HEK293 (cell line): ENCODE measurements around the gene RNF227.

Experiments used
- CTCF ChIA-PET: fragments of 350-600 bp; formaldehyde crosslinking; extraction: SDS; loops from one replicate; lab custom pipeline; 2021; ENCODE audit warnings: antibody characterized with exemption; lab: Yijun Ruan, JAX
- POLR2A ChIA-PET: fragments of 300-600 bp; formaldehyde crosslinking; extraction: SDS; loops from one replicate; lab custom pipeline; 2020; ENCODE audit warnings: antibody characterized with exemption, inconsistent platforms; lab: Yijun Ruan, JAX
- H3K27ac ChIP-seq: fragments of 200-500 bp; sonication (Bioruptor generic); 2 replicates; pipeline ENCODE4 v1.5.1; 2014; ENCODE audit warnings: low read depth, low read length, control low read depth, inconsistent platforms; ENCODE audit errors: extremely low read depth
- H3K36me3 ChIP-seq, 2 experiments: fragments of 200-500 bp in 1 of 2; sonication (Bioruptor generic) in 1 of 2; 1 replicate in 1 of 2; 2 replicates in 1 of 2; pipeline ENCODE4 v1.5.1; 2014 to 2017; ENCODE audit warnings: inconsistent platforms in 2 of 2, low read length in 2 of 2; ENCODE audit not compliant: control insufficient read depth in 2 of 2, insufficient read depth in 1 of 2
- H3K4me1 ChIP-seq: fragments of 200-500 bp; sonication (Bioruptor generic); 2 replicates; pipeline ENCODE4 v1.5.1; 2014; ENCODE audit warnings: mild to moderate bottlenecking, low read length, inconsistent platforms; ENCODE audit not compliant: control insufficient read depth, insufficient read depth
- H3K4me3 ChIP-seq: 2 replicates; pipeline ENCODE4 v1.5.1; 2011; ENCODE audit warnings: low read depth, mild to moderate bottlenecking, control low read depth, low read length, moderate library complexity
- H3K9me3 ChIP-seq: fragments of 200-500 bp; sonication (Bioruptor generic); 2 replicates; pipeline ENCODE4 v1.5.1; 2014; ENCODE audit warnings: low read depth, low read length, inconsistent platforms; ENCODE audit not compliant: control insufficient read depth, insufficient read depth
- EGR2 ChIP-seq: fragments of 450-650 bp; formaldehyde crosslinking; IDR thresholded peaks from 2 replicates; pipeline ENCODE4 v1.5.1; 2016; ENCODE audit warnings: low read depth, missing biosample characterization, missing genetic modification characterization
- HOXD13 ChIP-seq: sonication (generic); formaldehyde crosslinking; IDR thresholded peaks from 2 replicates; pipeline ENCODE4 v1.8.0; 2022; ENCODE audit warnings: missing genetic modification reagents, borderline replicate concordance
- KLF9 ChIP-seq: fragments of 450-650 bp; formaldehyde crosslinking; IDR thresholded peaks from 2 replicates; pipeline ENCODE4 v1.5.1; 2016; ENCODE audit warnings: missing biosample characterization, missing genetic modification characterization, low read depth
- MEIS1 ChIP-seq: sonication (generic); formaldehyde crosslinking; IDR thresholded peaks from 2 replicates; pipeline ENCODE4 v1.8.1; 2022; ENCODE audit warnings: missing genetic modification reagents, mild to moderate bottlenecking, borderline replicate concordance
- RBAK ChIP-seq: fragments of 450-650 bp; formaldehyde crosslinking; IDR thresholded peaks from 2 replicates; pipeline ENCODE4 v1.5.1; 2016; ENCODE audit warnings: missing biosample characterization, missing genetic modification characterization
- REPIN1 ChIP-seq: fragments of 450-650 bp; formaldehyde crosslinking; IDR thresholded peaks from 2 replicates; pipeline ENCODE4 v1.5.1; 2017; ENCODE audit warnings: missing biosample characterization, missing genetic modification characterization, low read depth
- SP3 ChIP-seq: fragments of 450-650 bp; formaldehyde crosslinking; IDR thresholded peaks from 2 replicates; pipeline ENCODE4 v1.5.1; 2016; ENCODE audit warnings: missing biosample characterization, missing genetic modification characterization
- SP7 ChIP-seq: fragments of 450-650 bp; formaldehyde crosslinking; IDR thresholded peaks from 2 replicates; pipeline ENCODE4 v1.5.1; 2016; ENCODE audit warnings: missing biosample characterization, missing genetic modification characterization
- TSHZ1 ChIP-seq: fragments of 450-650 bp; formaldehyde crosslinking; IDR thresholded peaks from 2 replicates; pipeline ENCODE4 v1.5.1; 2016; ENCODE audit warnings: missing biosample characterization, missing genetic modification characterization, borderline replicate concordance
- ZBTB21 ChIP-seq: fragments of 450-650 bp; formaldehyde crosslinking; IDR thresholded peaks from 2 replicates; pipeline ENCODE4 v1.5.1; 2017; ENCODE audit warnings: missing biosample characterization, missing genetic modification characterization
- ZBTB44 ChIP-seq: fragments of 450-650 bp; IDR thresholded peaks from 2 replicates; pipeline ENCODE4 v1.5.1; 2018; ENCODE audit warnings: missing biosample characterization, mild to moderate bottlenecking, missing genetic modification characterization
- ZNF133 ChIP-seq: fragments of 450-650 bp; formaldehyde crosslinking; IDR thresholded peaks from 2 replicates; pipeline ENCODE4 v1.5.1; 2016; ENCODE audit warnings: missing biosample characterization, missing genetic modification characterization
- ZNF148 ChIP-seq: fragments of 450-650 bp; formaldehyde crosslinking; IDR thresholded peaks from 2 replicates; pipeline ENCODE4 v1.5.0; 2017; ENCODE audit warnings: missing biosample characterization, missing genetic modification characterization, borderline replicate concordance
- ZNF174 ChIP-seq: fragments of 450-650 bp; formaldehyde crosslinking; IDR thresholded peaks from 2 replicates; pipeline ENCODE4 v1.5.0; 2017; ENCODE audit warnings: missing biosample characterization, mild to moderate bottlenecking, missing genetic modification characterization
- ZNF560 ChIP-seq: fragments of 450-650 bp; formaldehyde crosslinking; IDR thresholded peaks from 2 replicates; pipeline ENCODE4 v1.5.1; 2017; ENCODE audit warnings: missing biosample characterization, missing genetic modification characterization, borderline replicate concordance
- ZNF707 ChIP-seq: fragments of 450-650 bp; formaldehyde crosslinking; IDR thresholded peaks from 2 replicates; pipeline ENCODE4 v1.5.1; 2016; ENCODE audit warnings: missing biosample characterization, missing genetic modification characterization
- ZNF76 ChIP-seq: fragments of 450-650 bp; formaldehyde crosslinking; IDR thresholded peaks from 2 replicates; pipeline ENCODE4; 2016; ENCODE audit warnings: low read depth, missing biosample characterization, missing genetic modification characterization, borderline replicate concordance
- ZNF792 ChIP-seq: fragments of 450-650 bp; formaldehyde crosslinking; IDR thresholded peaks from 2 replicates; pipeline ENCODE4 v1.5.1; 2016; ENCODE audit warnings: missing biosample characterization, missing genetic modification characterization
- ZXDB ChIP-seq: fragments of 450-650 bp; formaldehyde crosslinking; IDR thresholded peaks from 2 replicates; pipeline ENCODE4 v1.5.1; 2016; ENCODE audit warnings: missing biosample characterization, missing genetic modification characterization
- TF ChIP-seq, protein P1 (sequence below): fragments of 450-650 bp; formaldehyde crosslinking; IDR thresholded peaks from 2 replicates; pipeline ENCODE4 v1.5.1; 2016; ENCODE audit warnings: missing biosample characterization, missing genetic modification characterization
- TF ChIP-seq, protein P2 (sequence below): IDR thresholded peaks from 2 replicates; pipeline ENCODE4 v1.6.1; 2011; ENCODE audit warnings: mild to moderate bottlenecking, low read depth, low read length, borderline replicate concordance
- TF ChIP-seq, protein P3 (sequence below): fragments of 450-650 bp; formaldehyde crosslinking; IDR thresholded peaks from 2 replicates; pipeline ENCODE4 v1.5.1; 2016; ENCODE audit warnings: missing biosample characterization, missing genetic modification characterization
- TF ChIP-seq, protein P4 (sequence below): fragments of 450-650 bp; formaldehyde crosslinking; IDR thresholded peaks from 2 replicates; pipeline ENCODE4 v1.5.1; 2017; ENCODE audit warnings: missing biosample characterization, missing genetic modification characterization

The RNF227 gene

GRCh38 chr17:7916808-7917207 is 719 bp upstream of the RNF227 start:
- CTCF ChIA-PET = interaction anchor here (0.6 to 6.3 kb wide), 10 partner anchors 16 to 140 kb away, joined by 3 to 73 read pairs (median 6); no protein-coding TSS in a partner anchor
- peaks cover 0 to 7% of the 10 kb centered on the region in 2 experiments; a peak in 1 of 3 replicates for H3K36me3 ChIP-seq
- no peak overlapping the region for H3K4me3 ChIP-seq
- H3K4me1 ChIP-seq = peaks cover 14% of the 10 kb centered on the region
- no peaks in the 10 kb centered on the region for H3K9me3 ChIP-seq
- no peak overlapping the region; the same call in 1 of the 2 replicates for H3K27ac ChIP-seq
- POLR2A ChIA-PET = interaction anchor here (0.7 to 3.8 kb wide), 4 partner anchors 16 to 256 kb away, joined by 3 to 66 read pairs (median 6); partner anchors contain the start of genes CNTROB and TRAPPC1
- TF ChIP-seq ZXDB (tag by site-specific recombination) (no peak), ZBTB21 (no peak), MEIS1 (no peak), SP7 (tag by site-specific recombination) (no peak), ZNF133 (tag by site-specific recombination) (no peak), ZNF148 (no peak), SP3 (no peak), ZNF174 (no peak), KLF9 (peak; percentile 51; the same call in 1 of the 2 replicates), HOXD13 (CRISPR knock-in tag) (no peak), ZBTB44 (no peak), ZNF707 (tag by site-specific recombination) (no peak), RBAK (tag by site-specific recombination) (no peak), EGR2 (peak; percentile 97), REPIN1 (tag by site-specific recombination) (no peak), ZNF76 (tag by site-specific recombination) (no peak), TSHZ1 (no peak), ZNF560 (tag by site-specific recombination) (no peak), ZNF792 (tag by site-specific recombination) (no peak)
- TF ChIP-seq, protein P1, sequence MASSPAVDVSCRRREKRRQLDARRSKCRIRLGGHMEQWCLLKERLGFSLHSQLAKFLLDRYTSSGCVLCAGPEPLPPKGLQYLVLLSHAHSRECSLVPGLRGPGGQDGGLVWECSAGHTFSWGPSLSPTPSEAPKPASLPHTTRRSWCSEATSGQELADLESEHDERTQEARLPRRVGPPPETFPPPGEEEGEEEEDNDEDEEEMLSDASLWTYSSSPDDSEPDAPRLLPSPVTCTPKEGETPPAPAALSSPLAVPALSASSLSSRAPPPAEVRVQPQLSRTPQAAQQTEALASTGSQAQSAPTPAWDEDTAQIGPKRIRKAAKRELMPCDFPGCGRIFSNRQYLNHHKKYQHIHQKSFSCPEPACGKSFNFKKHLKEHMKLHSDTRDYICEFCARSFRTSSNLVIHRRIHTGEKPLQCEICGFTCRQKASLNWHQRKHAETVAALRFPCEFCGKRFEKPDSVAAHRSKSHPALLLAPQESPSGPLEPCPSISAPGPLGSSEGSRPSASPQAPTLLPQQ = no peak
- TF ChIP-seq, protein P2, sequence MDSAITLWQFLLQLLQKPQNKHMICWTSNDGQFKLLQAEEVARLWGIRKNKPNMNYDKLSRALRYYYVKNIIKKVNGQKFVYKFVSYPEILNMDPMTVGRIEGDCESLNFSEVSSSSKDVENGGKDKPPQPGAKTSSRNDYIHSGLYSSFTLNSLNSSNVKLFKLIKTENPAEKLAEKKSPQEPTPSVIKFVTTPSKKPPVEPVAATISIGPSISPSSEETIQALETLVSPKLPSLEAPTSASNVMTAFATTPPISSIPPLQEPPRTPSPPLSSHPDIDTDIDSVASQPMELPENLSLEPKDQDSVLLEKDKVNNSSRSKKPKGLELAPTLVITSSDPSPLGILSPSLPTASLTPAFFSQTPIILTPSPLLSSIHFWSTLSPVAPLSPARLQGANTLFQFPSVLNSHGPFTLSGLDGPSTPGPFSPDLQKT = no peak
- TF ChIP-seq, protein P3, sequence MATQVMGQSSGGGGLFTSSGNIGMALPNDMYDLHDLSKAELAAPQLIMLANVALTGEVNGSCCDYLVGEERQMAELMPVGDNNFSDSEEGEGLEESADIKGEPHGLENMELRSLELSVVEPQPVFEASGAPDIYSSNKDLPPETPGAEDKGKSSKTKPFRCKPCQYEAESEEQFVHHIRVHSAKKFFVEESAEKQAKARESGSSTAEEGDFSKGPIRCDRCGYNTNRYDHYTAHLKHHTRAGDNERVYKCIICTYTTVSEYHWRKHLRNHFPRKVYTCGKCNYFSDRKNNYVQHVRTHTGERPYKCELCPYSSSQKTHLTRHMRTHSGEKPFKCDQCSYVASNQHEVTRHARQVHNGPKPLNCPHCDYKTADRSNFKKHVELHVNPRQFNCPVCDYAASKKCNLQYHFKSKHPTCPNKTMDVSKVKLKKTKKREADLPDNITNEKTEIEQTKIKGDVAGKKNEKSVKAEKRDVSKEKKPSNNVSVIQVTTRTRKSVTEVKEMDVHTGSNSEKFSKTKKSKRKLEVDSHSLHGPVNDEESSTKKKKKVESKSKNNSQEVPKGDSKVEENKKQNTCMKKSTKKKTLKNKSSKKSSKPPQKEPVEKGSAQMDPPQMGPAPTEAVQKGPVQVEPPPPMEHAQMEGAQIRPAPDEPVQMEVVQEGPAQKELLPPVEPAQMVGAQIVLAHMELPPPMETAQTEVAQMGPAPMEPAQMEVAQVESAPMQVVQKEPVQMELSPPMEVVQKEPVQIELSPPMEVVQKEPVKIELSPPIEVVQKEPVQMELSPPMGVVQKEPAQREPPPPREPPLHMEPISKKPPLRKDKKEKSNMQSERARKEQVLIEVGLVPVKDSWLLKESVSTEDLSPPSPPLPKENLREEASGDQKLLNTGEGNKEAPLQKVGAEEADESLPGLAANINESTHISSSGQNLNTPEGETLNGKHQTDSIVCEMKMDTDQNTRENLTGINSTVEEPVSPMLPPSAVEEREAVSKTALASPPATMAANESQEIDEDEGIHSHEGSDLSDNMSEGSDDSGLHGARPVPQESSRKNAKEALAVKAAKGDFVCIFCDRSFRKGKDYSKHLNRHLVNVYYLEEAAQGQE (tag by site-specific recombination) = no peak
- TF ChIP-seq, protein P4, sequence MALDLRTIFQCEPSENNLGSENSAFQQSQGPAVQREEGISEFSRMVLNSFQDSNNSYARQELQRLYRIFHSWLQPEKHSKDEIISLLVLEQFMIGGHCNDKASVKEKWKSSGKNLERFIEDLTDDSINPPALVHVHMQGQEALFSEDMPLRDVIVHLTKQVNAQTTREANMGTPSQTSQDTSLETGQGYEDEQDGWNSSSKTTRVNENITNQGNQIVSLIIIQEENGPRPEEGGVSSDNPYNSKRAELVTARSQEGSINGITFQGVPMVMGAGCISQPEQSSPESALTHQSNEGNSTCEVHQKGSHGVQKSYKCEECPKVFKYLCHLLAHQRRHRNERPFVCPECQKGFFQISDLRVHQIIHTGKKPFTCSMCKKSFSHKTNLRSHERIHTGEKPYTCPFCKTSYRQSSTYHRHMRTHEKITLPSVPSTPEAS (tag by site-specific recombination) = no peak
